CD4-positive, alpha-beta T cell treated with Interleukin-21 for 1 hour (primary cell): Measurements from ENCODE around the gene PDE4D.

Experiments used
- DNase-seq: peaks from one replicate; pipeline ENCODE4 v3.0.0-alpha.2; 2020

PDE4D gene

GRCh38 chr5:59648949-59649921 lies 244.3 kb downstream of the PDE4D start:
- no peak for DNase-seq

DNA sequence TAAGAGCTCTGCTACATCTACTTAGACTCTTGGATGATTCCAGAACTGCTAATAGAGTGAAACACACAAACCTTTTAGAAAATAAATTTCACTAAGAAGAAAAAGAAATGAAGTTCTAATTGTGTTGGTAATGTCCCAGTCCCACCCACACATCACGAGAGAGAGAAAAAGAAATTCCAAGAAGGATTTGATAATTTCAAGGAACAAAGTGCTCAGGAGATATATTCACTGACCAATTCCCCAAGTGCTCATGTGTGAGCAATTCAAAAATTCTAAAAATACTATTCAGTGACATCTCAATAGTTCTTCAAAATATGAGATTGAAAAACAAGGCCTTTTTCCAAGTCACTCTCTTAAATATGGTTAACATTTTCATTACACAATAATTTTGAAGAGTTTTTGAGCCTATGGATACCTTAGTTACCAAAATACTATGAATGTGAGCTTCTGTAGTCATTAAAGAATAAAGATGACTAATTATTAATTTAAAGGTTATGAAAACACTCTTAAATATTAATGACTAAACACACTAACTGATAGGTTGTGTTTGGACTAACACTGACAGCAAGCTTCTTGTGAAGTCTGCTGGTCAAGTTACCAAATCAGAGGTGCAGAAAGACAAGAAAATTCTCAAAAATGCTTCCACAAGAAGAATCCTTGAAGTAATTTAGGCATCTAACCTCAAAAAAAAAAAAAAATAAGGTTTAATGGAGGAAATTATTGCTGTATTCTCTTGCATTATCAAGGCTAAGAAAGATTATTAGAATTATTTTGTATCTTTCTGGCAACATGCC lies 245.3 kb downstream of the PDE4D start:
- no peak for DNase-seq

GRCh38 chr5:59645380-59645779 lies 248.1 kb downstream of the PDE4D start:
- DNase-seq: no peak

GRCh38 chr5:59640411-59640810 lies 253.1 kb downstream of the PDE4D start:
- DNase-seq: no peak

- DNase-seq: no peak
Measured at GRCh38 chr5:59637884-59638580, 255.5 kb downstream of the PDE4D start.

DNA sequence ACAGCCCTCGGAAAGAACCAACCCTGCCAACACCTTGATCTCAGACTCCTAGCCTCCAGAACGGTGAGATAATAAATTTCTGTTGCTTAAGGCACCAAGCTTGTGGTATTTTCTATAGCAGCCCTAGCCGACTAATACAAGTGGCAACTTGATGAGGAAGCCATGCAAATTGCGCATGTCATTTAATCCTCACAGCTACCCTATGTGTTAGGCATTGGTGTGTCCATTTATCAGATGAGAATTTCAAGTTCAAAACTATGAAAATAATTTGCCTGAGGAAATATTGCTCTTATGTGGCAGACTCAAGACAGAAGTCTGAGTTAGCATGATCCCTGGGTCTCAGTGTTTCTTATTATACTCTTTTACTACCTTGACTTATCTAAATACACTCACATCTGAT lies 264.0 kb downstream of the PDE4D start:
- no peak for DNase-seq

- DNase-seq: no peak
Measured at GRCh38 chr5:59628062-59628828, 265.3 kb downstream of the PDE4D start.

DNA sequence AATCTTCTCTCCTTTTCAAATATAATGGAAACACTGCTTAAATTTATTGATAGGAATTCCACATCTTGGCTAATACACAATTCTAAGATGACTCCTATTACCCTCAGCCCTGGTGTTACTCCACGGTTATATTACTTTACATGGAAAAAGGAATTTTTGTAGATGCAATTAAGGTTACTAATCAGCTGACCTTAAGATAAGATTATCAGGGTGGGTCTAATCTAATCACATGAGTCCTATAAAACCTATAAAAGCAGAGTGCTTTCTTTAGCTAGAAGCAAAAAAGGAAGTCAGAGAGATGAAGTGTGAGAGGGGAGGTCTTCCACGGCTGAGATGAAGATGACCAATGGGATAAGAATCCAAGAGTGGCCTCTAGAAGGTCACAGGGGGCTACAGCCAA lies 268.6 kb downstream of the PDE4D start:
- DNase-seq: no peak

GRCh38 chr5:59622848-59623247 lies 270.7 kb downstream of the PDE4D start:
- DNase-seq: no peak

DNA sequence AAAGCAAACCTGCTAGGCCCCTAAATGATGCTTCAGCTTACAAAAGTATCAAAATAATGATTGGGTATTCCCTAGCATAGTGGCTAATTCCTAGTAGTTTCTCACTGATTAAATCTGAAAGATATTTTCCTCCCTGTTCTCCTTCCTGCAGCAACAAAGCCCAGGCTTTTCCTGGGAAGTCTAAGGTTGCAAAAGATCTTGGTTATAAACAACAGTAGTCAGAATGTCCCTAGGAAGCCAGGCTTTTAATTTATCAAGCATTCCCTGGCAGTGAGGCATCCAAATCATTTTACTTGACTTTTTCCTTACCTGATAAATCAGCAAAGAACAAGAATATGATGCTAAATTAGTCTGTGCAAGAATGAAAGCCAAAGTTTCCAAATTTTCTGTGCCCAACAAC lies 272.0 kb downstream of the PDE4D start:
- no peak for DNase-seq

DNA sequence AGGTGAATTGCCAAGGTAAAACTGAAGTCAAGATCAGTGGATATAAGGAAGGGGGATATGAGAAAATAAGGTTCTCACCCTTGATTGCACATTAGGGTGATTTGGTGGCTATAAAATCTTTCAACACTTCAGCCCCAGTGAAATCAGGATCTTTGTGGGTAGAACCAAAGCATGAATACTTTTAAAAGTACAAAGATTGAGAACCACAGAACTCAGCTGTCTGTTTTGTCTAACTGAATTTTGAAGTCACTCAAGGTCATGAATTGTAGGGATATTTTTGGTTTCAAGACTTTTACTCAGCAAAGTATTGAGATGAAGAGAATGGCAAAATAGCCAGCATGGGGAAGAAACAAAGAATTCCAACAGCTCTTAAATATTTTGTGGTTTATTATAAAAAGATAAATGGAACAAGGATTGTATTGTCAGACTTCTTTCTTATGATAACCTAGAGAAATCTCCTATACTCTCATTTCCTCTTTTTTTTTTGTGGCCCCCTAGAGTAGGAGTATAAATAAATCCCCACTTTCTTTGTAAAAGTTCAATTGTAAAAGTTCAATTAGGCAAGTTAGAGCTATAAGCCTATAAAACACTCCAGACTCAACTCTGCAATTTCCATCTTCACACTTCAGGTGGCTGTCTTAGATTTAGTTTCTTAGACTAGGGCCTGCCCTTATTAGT lies 272.9 kb downstream of the PDE4D start:
- no peak for DNase-seq

GRCh38 chr5:59618644-59619043 lies 274.9 kb downstream of the PDE4D start:
- no peak for DNase-seq

DNA sequence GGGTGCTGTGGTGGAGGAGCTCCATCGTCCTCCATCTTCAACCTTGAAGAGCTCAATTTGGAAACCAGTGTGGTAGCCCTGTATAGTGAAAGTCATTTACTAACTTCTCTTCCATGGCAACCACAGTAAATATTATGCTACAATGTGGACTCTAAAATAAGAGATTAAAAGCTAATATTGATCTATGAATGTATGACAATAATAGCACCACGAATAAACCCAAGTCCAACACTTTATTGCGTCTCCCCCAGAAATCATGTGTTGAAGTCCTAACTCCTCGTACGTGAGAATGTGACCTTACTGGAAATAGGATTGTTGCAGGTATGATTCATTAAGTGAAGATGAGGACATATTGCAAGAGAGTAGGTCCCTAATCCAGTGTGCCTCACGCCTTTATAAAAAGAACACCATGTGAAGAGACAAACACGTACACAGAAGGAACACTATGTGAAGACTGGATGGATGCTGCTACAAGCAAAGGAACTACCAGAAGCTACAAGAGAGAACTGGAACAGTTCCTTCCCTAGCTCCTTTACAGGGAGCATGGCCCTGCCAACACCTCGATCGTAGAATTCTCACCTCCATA lies 276.2 kb downstream of the PDE4D start:
- DNase-seq: no peak

GRCh38 chr5:59616413-59616812 lies 277.1 kb downstream of the PDE4D start:
- no peak for DNase-seq

DNA sequence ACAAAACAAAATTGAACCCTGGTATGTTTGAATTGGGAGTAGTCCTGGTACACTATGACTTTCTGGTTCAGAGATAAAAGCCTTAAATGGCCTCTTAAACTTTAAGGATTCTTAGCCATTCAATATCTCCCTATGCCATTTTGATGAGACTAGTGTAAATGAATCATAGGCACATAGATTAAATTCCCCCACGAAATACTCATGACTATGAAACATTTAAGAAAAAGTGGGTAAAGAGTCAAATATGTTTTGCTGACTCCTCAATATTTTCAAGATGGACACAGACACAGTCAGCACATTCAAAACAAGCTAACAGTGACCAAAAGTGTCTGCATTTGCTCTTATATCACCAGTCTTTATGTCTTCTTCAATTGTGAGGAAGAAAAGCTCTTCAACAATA lies 278.3 kb downstream of the PDE4D start:
- DNase-seq: no peak

GRCh38 chr5:59609501-59610265 lies 283.8 kb downstream of the PDE4D start:
- DNase-seq: no peak

- no peak for DNase-seq
Measured at GRCh38 chr5:59608745-59609144, 284.8 kb downstream of the PDE4D start.

GRCh38 chr5:59607138-59607765 lies 286.3 kb downstream of the PDE4D start:
- DNase-seq: no peak

DNA sequence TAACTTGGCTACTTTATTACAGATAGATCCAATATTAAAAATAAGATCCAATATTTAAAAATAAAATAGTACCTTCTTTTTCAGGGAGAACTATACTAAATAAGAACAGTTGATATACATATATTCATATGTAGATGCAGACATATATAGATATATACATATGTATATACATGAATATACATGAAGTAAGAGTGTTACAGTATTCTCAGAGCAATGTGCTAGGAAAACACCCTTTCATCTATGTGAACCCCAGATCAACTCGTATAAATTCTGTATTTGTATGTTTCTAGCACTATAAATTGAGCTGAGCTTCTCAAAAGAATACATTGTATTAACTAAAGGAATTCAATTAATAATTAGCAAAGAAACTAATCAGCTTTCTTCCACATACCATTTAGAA lies 287.6 kb downstream of the PDE4D start:
- DNase-seq: no peak

- DNase-seq: no peak
Measured at GRCh38 chr5:59604111-59604510, 289.4 kb downstream of the PDE4D start.
